SW 1271 (cell line): ENCODE measurements around the gene LPIN3.

Source experiments
- DNase-seq, 2 experiments: peaks; one replicate each; lab custom pipeline; 2025; lab: John Stamatoyannopoulos, UW

Gene LPIN3

DNA sequence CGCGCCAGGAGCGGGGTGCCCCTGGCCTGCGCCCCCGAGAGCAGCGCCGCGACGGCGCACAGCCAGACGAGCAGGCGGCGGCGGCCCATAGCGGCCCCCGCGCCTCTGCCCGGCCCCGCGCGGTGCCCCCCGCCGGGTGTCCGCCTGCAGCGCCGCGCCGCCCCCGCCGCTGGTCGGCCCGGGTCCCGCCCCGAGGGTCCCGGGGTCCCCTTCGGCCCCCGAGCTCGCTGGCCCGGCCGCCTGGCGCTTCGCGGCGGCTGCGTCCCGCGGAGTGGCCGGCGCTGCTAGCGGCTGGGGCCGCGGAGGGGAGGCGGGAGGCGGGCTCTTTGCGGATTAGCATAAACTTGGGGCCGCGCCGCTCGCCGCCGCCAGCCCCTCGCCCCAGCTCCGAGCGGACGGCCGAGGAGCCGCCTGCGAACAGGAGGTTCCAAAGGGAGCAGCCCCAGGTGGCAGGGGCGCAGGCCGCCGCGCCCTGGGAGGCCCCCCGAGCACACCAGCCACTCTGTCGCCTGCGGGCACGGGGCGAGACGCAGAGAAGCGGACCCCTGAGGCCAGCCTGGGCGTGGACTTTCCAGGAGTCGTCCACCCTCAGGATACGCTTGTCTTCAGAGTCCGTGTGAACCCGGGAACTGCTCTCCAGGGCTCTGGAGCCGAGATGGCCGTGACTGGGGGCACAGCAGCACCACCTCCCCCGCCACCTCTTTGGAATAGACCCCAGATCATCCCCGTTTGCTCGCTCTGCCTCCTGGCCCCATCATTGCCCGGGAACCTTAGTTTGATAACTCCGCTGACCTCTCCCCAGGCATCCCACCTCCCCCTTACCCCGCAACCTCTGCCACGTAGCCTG, 26.1 kb downstream of the LPIN3 start, which contains the start of gene EMILIN3:
Gene EMILIN3, minus strand, starts transcription at position 273 of the 847 bp plus-strand sequence. Its CDS starts 184 bp downstream, at position 89.
- no peak for DNase-seq

GRCh38 chr20:41367393-41367695, 26.7 kb downstream of the LPIN3 start:
- no peak for DNase-seq

GRCh38 chr20:41367956-41368355, 27.3 kb downstream of the LPIN3 start:
- no peak for DNase-seq

GRCh38 chr20:41369673-41370072, 29.1 kb downstream of the LPIN3 start:
- no peak for DNase-seq

GRCh38 chr20:41370176-41370575, 29.6 kb downstream of the LPIN3 start:
- DNase-seq, result no peak

GRCh38 chr20:41371371-41371770, 30.8 kb downstream of the LPIN3 start:
- no peak for DNase-seq

DNA sequence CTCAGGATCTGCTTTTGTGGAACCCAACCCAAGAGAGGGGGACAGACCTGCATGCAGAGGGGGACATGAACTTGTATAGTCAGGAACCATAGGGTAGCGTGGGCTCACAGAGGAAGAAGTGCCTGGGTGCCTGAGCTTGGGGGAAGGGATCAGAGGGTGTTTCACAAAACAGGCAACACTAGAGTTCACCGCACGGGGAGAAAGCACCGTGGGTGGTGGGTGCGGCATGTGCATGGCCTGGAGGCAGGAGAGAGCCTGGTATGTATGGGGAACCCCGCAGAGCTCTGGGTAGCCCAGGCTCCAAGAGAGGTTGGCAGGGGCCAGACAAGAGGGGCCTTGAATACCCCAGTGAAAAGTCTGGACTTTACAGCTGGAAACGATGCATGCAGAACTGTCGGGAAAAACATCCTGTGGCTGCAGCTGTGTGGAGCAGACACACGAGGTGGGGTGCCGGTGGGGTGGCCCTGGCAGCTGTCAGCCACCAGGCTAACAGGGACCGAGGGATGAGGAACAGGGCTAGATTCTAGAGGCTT, 32.7 kb downstream of the LPIN3 start:
- no peak for DNase-seq

- DNase-seq, result no peak
Measured at GRCh38 chr20:41373931-41374920, 33.6 kb downstream of the LPIN3 start.

DNA sequence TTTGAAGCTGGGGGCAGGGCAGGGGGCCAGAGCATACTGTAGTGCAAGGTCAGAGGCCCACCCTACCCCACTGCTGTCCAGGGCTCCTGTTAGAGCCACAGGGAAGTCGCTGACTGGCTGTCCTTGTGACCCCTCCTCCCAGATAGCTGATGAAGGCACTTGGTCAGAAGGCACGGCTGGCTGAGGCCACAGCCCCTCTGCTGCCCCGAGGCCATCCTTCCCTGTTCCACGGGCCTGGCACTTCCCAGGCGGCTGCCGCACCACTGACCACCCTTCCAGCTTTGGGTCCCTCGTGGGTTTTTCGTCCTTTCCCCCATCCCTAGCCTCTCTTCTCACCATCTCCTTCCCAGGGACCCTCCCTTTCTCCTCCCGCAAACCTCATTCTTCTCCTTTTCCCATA, 35.2 kb downstream of the LPIN3 start:
- no peak for DNase-seq

GRCh38 chr20:41376349-41376748, 35.7 kb downstream of the LPIN3 start:
- no peak for DNase-seq

DNA sequence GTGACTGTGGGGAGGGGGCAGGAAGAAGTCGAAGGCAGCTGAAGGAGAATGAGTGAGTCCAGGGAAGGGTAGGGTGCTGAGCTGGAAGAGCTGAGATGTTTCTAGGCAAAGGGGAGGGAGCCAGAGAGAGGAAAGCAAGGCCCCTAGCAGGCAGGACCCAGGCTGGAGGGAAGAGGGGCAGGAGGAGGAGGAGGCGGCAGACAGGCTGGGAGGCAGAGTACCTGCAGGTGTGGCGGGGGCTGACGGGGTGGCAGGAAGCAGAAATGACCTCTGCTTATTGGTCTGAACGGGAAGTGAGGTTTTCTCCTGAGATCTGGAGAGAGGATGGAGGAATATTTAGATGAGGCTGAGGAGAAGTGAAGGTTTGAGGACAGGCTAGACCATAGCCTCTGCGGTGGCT, 36.7 kb downstream of the LPIN3 start:
- no peak for DNase-seq

DNA sequence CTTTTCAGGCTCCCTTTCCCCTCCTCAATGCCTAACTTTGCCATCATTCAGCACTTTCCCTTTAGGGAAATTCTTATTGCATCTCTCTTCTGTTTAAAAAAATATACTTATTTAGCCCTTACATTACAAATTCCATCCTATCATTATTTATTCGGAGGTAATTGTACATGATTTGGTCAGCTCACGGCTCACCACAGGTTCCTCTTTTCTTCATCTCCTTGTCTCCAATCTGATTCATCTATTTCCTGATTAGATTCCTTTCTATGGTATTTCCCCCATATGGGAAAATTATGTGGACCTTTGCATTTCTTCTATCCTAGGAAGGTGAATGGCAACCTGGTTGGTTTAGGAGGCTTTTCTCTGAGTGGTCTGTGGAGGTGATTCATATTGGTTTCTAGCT, 38.9 kb downstream of the LPIN3 start:
- no peak for DNase-seq

DNA sequence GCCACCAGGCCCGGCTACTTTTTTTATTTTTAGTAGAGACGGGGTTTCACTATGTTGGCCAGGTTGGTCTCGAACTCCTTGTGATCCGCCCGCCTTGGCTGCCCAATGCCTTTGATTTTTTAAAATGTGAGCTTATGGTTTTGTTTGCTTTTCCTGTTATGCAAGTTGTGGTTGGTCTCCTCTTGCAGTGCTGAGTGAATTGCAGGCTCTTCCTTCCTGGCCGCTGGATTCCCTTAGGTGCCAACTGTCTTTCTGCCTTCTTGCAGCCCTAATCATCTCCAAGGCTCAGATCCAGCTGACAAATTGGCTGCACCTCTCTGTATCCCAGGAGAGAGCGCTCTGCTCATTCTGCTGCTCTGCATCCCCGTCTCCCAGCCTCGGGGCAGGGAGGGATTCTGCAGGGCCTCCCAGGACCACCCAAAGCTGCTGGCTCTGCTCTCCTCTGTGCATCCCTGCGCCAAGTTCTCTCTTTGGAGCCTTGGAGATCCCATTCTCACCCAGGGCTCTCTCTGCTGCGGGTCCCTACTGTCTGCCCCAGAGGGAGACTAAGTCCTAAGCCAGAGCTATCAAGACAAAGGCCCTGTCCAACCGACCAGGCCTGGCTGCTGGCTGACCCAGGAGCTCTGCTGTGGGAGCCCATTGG, 40.1 kb downstream of the LPIN3 start:
- DNase-seq, result no peak

GRCh38 chr20:41382791-41383305, 42.2 kb downstream of the LPIN3 start:
- no peak for DNase-seq

- no peak for DNase-seq
Measured at GRCh38 chr20:41386502-41387427, 46.1 kb downstream of the LPIN3 start.

- DNase-seq, result no peak
Measured at GRCh38 chr20:41387444-41387851, 46.8 kb downstream of the LPIN3 start.

- no peak for DNase-seq
Measured at GRCh38 chr20:41390889-41391288, 50.3 kb downstream of the LPIN3 start.

DNA sequence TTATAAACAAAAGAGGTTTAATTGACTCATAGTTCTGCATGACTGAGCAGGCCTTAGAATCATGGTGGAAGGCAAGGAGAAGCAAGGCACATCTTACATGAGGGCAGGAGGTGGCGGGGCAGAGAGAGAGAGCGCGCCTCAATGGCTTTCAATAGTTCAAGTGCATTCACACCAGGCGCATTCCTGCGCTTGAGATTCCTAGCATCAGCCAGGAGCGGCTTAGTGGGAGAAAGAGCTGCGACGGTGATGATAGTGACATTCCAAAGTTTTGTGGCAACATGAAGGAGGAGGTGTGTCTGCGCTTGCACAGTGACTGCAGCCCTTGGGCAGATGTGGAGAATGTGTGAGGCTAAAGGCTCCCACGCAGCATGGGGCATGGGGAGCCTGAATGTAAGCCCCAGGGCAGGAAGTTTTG, 51.0 kb downstream of the LPIN3 start:
- no peak for DNase-seq

- DNase-seq, result no peak
Measured at GRCh38 chr20:41392295-41392694, 51.7 kb downstream of the LPIN3 start.

GRCh38 chr20:41392871-41393704, 52.5 kb downstream of the LPIN3 start:
- no peak for DNase-seq
